Measurements from ENCODE around the gene CSNK2A2.
A peak's percentile ranks its signal among the peaks of the same experiment; 100 is the strongest.

DNA sequence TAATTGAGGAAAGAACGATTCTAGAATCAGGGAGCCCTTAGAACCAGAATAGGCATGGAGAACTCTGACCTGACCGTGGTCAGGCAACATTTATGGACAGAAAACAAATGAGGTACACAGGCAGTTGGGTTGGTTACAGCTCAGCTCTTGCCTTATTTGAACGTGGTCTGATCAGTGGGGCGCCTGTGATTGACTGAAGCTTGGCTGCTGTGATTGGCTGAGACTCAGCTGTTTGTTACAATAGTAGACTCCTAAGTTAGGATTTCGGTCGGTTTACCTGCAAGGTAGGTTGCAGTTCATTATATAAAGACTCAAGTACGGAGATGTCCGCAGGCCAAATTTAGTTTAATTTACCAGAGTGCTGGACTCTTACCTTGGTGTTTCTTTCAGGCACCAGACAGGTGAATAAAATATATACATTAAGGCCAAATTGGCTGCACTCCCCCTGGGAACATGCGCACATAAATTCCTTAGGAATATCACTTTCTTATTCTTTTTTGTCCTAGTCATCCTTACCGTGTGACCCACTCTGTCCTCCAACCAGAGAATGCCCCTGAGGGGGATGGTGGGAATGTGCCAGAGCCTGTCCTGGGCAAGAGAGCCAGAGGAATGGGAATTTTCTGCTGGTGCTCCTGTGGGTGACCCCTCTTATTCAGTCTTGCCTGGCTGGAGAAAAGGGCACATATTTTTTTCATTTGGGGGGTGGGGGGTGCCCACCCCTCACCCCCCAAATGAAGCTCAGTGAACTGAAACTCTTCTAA, 7.5 kb upstream of the CSNK2A2 start:
- TF ChIP-seq, protein P1, sequence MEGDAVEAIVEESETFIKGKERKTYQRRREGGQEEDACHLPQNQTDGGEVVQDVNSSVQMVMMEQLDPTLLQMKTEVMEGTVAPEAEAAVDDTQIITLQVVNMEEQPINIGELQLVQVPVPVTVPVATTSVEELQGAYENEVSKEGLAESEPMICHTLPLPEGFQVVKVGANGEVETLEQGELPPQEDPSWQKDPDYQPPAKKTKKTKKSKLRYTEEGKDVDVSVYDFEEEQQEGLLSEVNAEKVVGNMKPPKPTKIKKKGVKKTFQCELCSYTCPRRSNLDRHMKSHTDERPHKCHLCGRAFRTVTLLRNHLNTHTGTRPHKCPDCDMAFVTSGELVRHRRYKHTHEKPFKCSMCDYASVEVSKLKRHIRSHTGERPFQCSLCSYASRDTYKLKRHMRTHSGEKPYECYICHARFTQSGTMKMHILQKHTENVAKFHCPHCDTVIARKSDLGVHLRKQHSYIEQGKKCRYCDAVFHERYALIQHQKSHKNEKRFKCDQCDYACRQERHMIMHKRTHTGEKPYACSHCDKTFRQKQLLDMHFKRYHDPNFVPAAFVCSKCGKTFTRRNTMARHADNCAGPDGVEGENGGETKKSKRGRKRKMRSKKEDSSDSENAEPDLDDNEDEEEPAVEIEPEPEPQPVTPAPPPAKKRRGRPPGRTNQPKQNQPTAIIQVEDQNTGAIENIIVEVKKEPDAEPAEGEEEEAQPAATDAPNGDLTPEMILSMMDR (conservative IDR thresholded peaks at IDR 0.05; ENCODE audit: low read depth in 2 of 2), result no peak
- TF ChIP-seq EZH2 (IDR thresholded peaks at IDR 0.05; ENCODE audit: low read depth, unreplicated experiment) (no peak), POLR2AphosphoS5 (IDR thresholded peaks at IDR 0.05; ENCODE audit: low read depth) (0 out of 2 replicates have a peak, but pooled peaks have one; percentile 30), EZH2phosphoT487 (IDR thresholded peaks at IDR 0.05; ENCODE audit: unreplicated experiment) (no peak), CREB1 (CRISPR knock-in tag; IDR thresholded peaks at IDR 0.05; ENCODE audit: low read depth) (no peak), JUNB (IDR thresholded peaks at IDR 0.05; ENCODE audit: unreplicated experiment) (no peak)
- TF ChIP-seq, protein P2, sequence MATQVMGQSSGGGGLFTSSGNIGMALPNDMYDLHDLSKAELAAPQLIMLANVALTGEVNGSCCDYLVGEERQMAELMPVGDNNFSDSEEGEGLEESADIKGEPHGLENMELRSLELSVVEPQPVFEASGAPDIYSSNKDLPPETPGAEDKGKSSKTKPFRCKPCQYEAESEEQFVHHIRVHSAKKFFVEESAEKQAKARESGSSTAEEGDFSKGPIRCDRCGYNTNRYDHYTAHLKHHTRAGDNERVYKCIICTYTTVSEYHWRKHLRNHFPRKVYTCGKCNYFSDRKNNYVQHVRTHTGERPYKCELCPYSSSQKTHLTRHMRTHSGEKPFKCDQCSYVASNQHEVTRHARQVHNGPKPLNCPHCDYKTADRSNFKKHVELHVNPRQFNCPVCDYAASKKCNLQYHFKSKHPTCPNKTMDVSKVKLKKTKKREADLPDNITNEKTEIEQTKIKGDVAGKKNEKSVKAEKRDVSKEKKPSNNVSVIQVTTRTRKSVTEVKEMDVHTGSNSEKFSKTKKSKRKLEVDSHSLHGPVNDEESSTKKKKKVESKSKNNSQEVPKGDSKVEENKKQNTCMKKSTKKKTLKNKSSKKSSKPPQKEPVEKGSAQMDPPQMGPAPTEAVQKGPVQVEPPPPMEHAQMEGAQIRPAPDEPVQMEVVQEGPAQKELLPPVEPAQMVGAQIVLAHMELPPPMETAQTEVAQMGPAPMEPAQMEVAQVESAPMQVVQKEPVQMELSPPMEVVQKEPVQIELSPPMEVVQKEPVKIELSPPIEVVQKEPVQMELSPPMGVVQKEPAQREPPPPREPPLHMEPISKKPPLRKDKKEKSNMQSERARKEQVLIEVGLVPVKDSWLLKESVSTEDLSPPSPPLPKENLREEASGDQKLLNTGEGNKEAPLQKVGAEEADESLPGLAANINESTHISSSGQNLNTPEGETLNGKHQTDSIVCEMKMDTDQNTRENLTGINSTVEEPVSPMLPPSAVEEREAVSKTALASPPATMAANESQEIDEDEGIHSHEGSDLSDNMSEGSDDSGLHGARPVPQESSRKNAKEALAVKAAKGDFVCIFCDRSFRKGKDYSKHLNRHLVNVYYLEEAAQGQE (IDR thresholded peaks at IDR 0.05; ENCODE audit: unreplicated experiment), result no peak
